RWPE2 (cell line): ENCODE measurements around the gene NCAM1.

Source experiments
- ATAC-seq: fragments of 200-7000 bp; cut with Tn5 transposase; 3 replicates; pipeline ENCODE4 v1.9.1; 2021; ENCODE audit warnings: low read depth
- DNase-seq: peaks from one replicate; pipeline ENCODE4 v3.0.0-alpha.2; 2020; ENCODE audit warnings: low spot score
- H3K27ac ChIP-seq: fragments of 450-650 bp; 2 replicates; pipeline ENCODE4 v1.5.1; 2017; ENCODE audit warnings: mild to moderate bottlenecking; ENCODE audit not compliant: poor library complexity, severe bottlenecking
- H3K27me3 ChIP-seq: fragments of 250-450 bp; sonication (Bioruptor Pico); 2 replicates; pipeline ENCODE4 v1.5.1; 2021; ENCODE audit warnings: mild to moderate bottlenecking, moderate library complexity; ENCODE audit not compliant: insufficient read depth, poor library complexity, severe bottlenecking
- H3K36me3 ChIP-seq: fragments of 250-450 bp; sonication (Bioruptor Pico); 2 replicates; pipeline ENCODE4 v1.5.1; 2020; ENCODE audit warnings: low read depth, mild to moderate bottlenecking, moderate library complexity
- H3K4me1 ChIP-seq: fragments of 250-450 bp; sonication (Bioruptor Pico); 2 replicates; pipeline ENCODE4 v1.5.1; 2021; ENCODE audit warnings: mild to moderate bottlenecking, moderate library complexity; ENCODE audit not compliant: insufficient read depth, poor library complexity, severe bottlenecking
- H3K4me3 ChIP-seq: fragments of 250-450 bp; sonication (Bioruptor Pico); 2 replicates; pipeline ENCODE4 v1.5.1; 2021; ENCODE audit warnings: mild to moderate bottlenecking, moderate library complexity; ENCODE audit not compliant: severe bottlenecking
- H3K9me3 ChIP-seq: fragments of 250-450 bp; sonication (Bioruptor Pico); 2 replicates; pipeline ENCODE4 v1.5.1; 2021; ENCODE audit warnings: mild to moderate bottlenecking, moderate library complexity; ENCODE audit not compliant: severe bottlenecking
- CTCF ChIP-seq: fragments of 450-650 bp; IDR thresholded peaks from one replicate; pipeline ENCODE4 v1.5.1; 2017; ENCODE audit warnings: mild to moderate bottlenecking, moderate library complexity; ENCODE audit not compliant: poor library complexity, severe bottlenecking

Gene NCAM1

GRCh38 chr11:113085446-113085845 lies 124.2 kb downstream of the NCAM1 start:
- Histone ChIP-seq H3K9me3 (no peaks in the 10 kb centered on the region), H3K36me3 (no peaks in the 10 kb centered on the region), H3K27ac (no peak overlapping the region), H3K27me3 (peaks cover 26% of the 10 kb centered on the region), H3K4me3 (no peak overlapping the region), H3K4me1 (no peaks in the 10 kb centered on the region)
- TF ChIP-seq CTCF = no peak
- ATAC-seq = no peak
- DNase-seq = no peak

GRCh38 chr11:113087706-113088105 lies 126.5 kb downstream of the NCAM1 start:
- no peak overlapping the region for H3K27ac ChIP-seq
- H3K36me3 ChIP-seq = no peaks in the 10 kb centered on the region
- no peaks in the 10 kb centered on the region for H3K9me3 ChIP-seq
- DNase-seq (no peak), ATAC-seq (no peak)
- no peaks in the 10 kb centered on the region for H3K4me1 ChIP-seq
- no peak overlapping the region for H3K4me3 ChIP-seq
- no peak for TF ChIP-seq CTCF
- H3K27me3 ChIP-seq = peaks cover 16% of the 10 kb centered on the region

GRCh38 chr11:113090716-113091480 lies 129.7 kb downstream of the NCAM1 start:
- Histone ChIP-seq H3K4me3 (no peak overlapping the region), H3K27ac (no peak overlapping the region), H3K36me3 (no peaks in the 10 kb centered on the region), H3K4me1 (no peaks in the 10 kb centered on the region), H3K27me3 (no peaks in the 10 kb centered on the region), H3K9me3 (no peaks in the 10 kb centered on the region)
- ATAC-seq (peak; percentile 40; the same call in 2 of the 3 replicates), DNase-seq (no peak)
- TF ChIP-seq CTCF = no peak

- no peak overlapping the region for H3K4me3 ChIP-seq
- H3K9me3 ChIP-seq = no peaks in the 10 kb centered on the region
- H3K4me1 ChIP-seq = no peaks in the 10 kb centered on the region
- no peak for DNase-seq
- ATAC-seq = no peak
- H3K27me3 ChIP-seq = no peaks in the 10 kb centered on the region
- H3K27ac ChIP-seq = no peak overlapping the region
- no peaks in the 10 kb centered on the region for H3K36me3 ChIP-seq
- no peak for TF ChIP-seq CTCF
Measured at GRCh38 chr11:113091481-113091780, 130.2 kb downstream of the NCAM1 start.

GRCh38 chr11:113096648-113097047 lies 135.4 kb downstream of the NCAM1 start:
- no peak for TF ChIP-seq CTCF
- no peaks in the 10 kb centered on the region for H3K36me3 ChIP-seq
- no peaks in the 10 kb centered on the region for H3K4me1 ChIP-seq

More at GRCh38 chr11:113096648-113097047, 135.4 kb downstream of the NCAM1 start:
- DNase-seq = no peak
- H3K4me3 ChIP-seq = no peak overlapping the region
- ATAC-seq = no peak
- no peaks in the 10 kb centered on the region for H3K9me3 ChIP-seq
- no peaks in the 10 kb centered on the region for H3K27me3 ChIP-seq
- H3K27ac ChIP-seq = no peak overlapping the region
